ENCODE data around the gene GPR35.
"Not testable (repeated sequence)": the region's sequence is repeated elsewhere in the genome, so short reads cannot be mapped to it uniquely, and the experiment has no call there.

GPR35 gene

DNA sequence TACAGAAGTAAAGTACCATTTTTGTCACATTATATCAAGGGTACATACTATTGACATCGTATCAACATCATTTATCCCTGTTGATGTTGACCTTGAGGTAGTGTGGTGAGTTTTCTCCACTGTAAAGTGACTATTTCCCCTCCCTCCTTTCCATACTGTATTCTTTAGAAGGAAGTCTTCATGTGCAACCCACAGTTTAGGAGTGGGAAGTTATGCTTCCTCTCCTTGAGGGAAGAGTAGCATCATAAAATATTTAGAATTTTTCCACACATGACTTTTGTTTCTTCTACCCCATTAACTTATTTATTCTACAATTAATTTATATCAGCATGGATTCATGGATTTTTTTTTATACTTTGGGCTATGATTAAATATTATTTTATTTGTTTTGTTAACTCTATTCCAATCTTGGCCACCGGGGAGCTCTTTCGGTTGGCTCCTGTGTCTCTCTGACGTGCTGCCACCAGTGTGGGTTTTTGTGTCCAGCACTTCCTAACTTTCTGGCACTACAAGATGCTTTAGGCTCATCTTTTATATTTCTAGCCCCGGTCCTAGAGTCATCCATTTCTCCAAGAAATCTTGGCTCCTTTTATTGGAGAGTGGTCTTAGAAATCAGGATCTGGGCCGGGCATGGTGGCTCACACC is 38.4 kb downstream of the GPR35 start:
- no peak for DNase-seq

DNA sequence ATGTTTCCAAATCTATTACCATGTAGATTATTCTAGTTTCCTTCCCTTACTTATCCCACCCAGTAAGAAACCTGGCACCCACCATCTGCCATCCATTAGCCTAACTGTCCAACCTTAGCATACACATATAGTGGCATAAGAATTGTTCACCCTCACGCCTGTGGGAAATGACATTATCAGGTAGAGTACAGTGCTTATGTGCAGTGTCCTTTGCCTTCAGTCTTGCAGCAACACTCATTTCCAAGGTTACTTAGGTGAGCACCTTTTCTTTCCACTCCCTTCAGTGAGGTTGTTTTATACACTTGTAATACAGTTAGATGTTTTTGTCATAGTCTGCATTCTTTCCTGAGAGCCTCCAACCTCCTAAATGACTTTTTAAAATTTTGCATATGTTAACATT is 39.3 kb downstream of the GPR35 start:
- no peak for DNase-seq

DNA sequence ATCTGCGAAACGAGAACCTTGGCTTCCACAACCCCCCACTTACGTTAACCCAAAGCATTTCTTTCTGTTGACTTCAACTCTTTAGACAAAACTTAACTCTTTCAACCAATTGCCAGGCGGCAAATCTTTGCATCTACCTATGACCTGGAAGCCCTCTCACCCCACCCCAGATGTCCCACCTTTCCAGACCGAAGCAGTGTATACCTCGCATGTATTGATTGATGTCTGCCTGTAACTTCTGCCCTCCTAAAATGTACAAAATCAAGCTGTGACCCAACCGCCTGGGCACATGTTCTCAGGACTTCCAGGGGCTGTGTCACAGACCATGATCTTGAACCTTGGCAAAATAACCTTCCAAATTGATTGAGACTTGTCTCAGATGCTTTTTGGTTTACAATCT is 45.1 kb downstream of the GPR35 start:
- DNase-seq: no peak

DNA sequence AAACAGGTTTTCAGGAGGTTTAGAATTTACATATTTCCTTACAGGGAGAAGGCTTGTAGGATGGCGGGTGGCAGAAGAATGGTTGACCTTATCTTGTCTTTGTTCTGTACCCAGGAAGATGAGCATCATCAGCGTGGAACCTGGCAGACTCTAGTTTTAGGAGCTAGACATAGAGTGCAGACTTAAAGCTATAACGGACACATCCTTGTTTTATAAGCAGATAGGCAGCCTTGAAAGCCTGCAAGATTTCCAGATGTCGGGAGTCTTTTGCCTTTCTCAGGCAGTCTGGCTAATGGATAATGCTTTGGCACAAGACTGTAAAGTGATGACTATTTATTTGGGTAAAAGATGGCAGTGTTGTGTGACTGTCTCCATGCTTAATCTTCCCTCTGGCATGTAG is 45.7 kb downstream of the GPR35 start:
- DNase-seq: no peak

DNA sequence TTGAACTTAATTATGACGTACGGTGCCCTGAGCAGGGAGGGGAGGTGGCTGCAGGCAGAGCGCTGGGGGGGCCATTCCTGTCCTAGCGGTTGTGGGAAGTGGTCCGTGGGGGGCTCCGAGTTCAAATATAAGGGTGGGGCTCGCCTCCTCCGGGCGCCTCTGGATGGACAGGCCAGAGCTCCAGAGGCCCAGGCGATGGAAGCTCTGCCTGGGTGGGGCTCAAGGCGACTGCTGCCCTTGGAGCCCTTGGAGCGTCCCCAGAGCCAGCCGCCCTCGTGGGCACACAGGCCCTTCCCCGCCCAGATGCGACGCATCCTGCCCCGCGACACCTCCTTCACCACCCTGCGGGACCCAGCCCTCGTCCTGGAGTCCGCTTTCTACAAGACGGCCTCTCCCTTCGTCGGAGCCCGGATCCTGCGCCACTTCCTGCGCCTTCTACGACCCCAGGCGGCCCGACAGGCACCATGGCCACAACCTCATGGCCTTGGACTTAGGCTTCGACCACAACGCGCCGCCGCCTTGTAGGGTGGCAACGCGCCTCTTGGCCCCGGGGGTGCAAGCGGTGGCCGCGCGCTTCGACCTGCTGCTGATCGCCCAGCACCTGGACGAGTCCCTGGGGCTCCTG is 46.9 kb downstream of the GPR35 start:
- DNase-seq: no peak

DNA sequence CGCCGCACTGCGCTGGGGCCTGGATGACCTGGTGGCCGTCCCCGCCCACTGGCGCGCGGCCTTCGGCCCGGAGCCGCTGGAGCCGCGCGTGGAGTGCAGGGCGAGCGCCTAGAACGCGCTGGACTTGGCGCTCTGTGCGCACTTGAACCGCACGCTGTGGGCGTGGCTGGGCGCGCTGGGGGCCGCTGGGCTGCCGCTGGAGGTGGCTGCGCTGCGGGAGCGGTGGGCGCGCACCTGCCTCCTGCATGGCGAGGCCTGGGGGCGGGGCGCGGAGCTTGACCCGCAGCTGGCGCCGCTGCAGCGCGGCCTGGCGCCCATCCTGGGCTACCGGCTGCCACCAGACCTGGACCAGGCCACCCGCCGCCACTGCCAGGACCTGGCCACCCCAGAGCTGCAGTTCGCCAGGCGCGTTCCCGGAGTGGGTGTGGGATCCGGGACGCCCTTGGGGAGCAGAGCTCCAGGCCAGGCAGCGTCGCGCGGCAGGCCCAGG is 47.5 kb downstream of the GPR35 start:
- DNase-seq: no peak

DNA sequence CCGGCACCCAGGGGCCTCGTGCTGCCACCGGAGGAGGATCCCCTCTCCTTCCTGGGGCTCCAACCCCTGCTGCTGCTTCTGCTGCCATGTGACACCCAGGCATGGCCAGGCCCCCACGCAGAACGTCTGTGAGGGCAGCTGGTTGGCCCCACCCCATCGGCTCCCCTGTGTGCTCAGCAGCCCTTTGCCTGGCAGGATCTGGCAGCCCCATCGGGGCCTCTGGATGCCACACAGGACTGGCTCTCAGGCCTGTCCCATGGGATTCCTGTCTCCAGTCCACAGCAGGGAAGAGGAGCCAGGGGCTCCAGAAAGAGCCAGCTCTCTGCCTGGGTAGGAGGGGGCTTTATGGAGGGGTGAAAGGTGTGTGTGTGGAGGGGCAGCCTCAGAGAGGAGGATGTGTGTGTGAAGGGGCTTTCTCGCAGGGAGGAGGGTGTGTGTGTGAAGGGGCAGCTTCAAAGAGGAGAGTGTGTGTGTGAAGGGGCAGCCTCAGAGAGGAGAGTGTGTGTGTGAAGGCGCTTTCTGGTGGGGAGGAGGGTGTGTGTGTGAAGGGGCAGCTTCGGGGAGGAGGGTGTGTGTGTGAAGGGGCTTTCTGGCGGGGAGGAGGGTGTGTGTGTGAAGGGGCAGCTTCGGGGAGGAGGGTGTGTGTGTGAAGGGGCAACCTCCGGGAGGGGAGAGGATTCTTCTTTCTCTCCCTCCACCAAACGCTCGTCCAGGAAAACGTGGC is 49.3 kb downstream of the GPR35 start:
- DNase-seq: peak in 1 of 2 donors; percentile 22

DNA sequence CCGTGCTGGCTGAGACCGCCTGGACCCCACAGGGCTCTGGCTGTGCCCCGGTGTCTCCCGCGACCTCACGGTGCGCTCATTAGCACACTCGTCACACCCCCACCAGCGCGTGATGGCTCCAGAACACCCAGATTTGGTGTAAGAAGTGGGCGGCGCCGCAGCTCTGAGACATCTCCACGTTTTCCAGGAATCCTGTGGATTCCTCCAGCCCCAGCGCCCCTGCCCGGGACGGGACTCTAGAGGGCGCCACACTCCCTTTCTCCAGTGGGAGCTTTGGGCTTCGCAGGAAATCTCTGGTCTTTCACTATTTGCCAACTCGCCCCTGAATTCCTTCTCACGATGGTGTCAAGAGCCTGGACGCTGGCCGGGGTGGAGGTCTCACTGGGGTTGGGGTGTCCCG is 50.1 kb downstream of the GPR35 start:
- not testable (repeated sequence) for DNase-seq

DNA sequence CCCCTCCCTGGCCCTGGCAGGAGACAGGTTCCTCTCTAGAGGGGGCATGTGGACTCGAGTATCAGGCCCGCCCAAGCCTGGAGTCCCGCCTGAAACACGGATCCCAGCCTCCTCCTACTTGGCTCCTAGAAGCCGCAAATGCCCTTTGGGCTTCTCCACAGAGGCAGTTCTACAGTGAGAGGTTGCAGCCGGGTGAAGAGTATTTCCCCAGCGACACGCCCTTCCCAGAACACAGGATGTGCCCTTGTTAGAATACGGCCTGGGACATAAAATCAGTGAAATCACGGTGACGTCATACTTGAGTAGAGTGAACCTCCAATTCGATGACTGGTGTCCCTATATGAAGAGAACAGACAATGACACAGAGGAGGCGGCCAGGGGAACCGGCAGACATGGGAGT is 52.8 kb downstream of the GPR35 start:
- DNase-seq: not testable (repeated sequence)

DNA sequence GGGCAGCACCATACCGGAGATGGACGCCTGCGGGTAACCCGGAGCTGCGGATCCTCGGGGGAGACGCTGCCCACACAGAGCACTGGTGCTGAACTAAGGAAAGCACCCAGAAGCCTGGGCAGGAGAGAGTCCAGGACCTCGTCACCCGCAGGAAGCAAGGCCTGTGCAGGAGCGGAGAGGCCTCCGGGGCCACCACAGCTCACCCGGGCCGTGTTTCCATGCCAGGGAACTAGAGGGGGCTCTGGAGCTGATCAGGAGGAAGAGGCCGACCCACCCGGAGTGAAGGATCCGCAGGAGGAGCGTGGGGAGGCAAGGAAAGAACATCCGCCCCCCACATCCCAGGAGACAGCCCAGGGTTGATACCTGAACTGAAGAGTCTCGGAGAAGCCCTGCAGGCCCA is 53.6 kb downstream of the GPR35 start:
- not testable (repeated sequence) for DNase-seq

DNA sequence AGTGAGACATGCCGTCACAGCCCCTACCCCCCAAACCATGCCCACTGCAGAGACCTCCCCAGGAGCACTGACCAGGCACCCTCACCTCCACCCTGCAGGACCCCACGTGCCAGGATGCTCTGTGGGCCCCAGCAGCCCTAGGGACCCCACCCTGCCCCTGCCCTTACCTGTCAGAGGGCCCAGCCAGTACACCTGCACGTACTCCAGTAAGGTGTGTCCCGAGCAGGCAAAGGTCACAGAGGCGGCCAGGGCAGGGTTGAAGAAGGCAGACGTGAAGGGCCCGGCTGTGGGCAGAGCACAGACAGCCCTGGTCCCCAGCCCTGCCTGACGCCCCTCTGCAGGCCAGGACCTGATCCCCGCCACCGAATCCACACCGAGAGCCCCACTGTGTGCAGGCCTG is 54.9 kb downstream of the GPR35 start:
- not testable (repeated sequence) for DNase-seq

Measured in CD4-positive, alpha-beta T cell treated with Interferon alpha-2 for 1 hour (primary cell).